Measurements from ENCODE around the gene CSAD.

DNA sequence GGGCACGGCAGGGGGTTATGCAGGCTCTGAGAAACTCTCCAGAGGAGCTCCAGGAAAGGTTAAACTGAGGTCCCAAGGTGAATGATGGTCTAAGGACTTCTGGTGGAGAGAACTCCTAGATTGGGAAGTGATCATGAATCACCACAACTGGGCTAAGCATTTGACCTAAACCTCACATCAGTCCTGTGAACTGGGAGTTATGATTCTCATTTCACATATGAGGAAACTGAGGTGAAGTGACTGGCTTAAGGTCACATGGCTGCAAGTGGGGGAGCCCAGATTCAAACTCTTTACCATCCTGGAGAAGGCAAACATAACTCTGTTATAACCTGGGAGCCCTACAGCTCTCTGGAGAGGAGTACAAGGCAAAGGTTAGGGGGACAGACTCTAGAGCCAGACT, 47.1 kb upstream of the CSAD start:
- TF ChIP-seq, protein P1, sequence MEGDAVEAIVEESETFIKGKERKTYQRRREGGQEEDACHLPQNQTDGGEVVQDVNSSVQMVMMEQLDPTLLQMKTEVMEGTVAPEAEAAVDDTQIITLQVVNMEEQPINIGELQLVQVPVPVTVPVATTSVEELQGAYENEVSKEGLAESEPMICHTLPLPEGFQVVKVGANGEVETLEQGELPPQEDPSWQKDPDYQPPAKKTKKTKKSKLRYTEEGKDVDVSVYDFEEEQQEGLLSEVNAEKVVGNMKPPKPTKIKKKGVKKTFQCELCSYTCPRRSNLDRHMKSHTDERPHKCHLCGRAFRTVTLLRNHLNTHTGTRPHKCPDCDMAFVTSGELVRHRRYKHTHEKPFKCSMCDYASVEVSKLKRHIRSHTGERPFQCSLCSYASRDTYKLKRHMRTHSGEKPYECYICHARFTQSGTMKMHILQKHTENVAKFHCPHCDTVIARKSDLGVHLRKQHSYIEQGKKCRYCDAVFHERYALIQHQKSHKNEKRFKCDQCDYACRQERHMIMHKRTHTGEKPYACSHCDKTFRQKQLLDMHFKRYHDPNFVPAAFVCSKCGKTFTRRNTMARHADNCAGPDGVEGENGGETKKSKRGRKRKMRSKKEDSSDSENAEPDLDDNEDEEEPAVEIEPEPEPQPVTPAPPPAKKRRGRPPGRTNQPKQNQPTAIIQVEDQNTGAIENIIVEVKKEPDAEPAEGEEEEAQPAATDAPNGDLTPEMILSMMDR (IDR thresholded peaks at IDR 0.05; ENCODE audit: poor library complexity), result no peak
- TF ChIP-seq EZH2 (IDR thresholded peaks at IDR 0.05; ENCODE audit: borderline replicate concordance) (no peak), EZH2phosphoT487 (IDR thresholded peaks at IDR 0.05; ENCODE audit: low read depth, severe bottlenecking, unreplicated experiment) (no peak)

Data from hepatocyte (in vitro differentiated cells).